Measurements from ENCODE around the gene TRAF6.
A peak's percentile ranks its signal among the peaks of the same experiment; 100 is the strongest.

TRAF6 gene

GRCh38 chr11:36454941-36455631, 55.0 kb downstream of the TRAF6 start:
- H3K4me3 ChIP-seq (ENCODE audit: low read depth, low read length) = 0 out of 2 replicates have a peak overlapping the region, but pooled peaks have one; percentile 2
- TF ChIP-seq CTCF (IDR thresholded peaks at IDR 0.05; ENCODE audit: insufficient read depth, low read length, missing control alignments) = no peak
- POLR2A ChIA-PET = interaction anchor here (1.1 to 2.4 kb wide), 6 partner anchors 15 to 78 kb away, joined by 3 to 22 read pairs (median 8); no protein-coding TSS in a partner anchor
- CTCF ChIA-PET = interaction anchor here (1.0 to 1.9 kb wide), 5 partner anchors 14 to 151 kb away, joined by 3 to 7 read pairs (median 4); no protein-coding TSS in a partner anchor
- no peak for DNase-seq (ENCODE audit: low read depth, low spot score)

GRCh38 chr11:36454551-36454940, 55.5 kb downstream of the TRAF6 start:
- H3K4me3 ChIP-seq (ENCODE audit: low read depth, low read length) = no peak overlapping the region
- ChIA-PET CTCF (interaction anchor here (1.0 to 1.4 kb wide), 5 partner anchors 9 to 150 kb away, joined by 3 to 4 read pairs (median 3); no protein-coding TSS in a partner anchor), POLR2A (interaction anchor here (1.8 to 2.4 kb wide), 2 partner anchors 34 to 42 kb away, joined by 8 to 22 read pairs; no protein-coding TSS in a partner anchor)
- no peak for TF ChIP-seq CTCF (IDR thresholded peaks at IDR 0.05; ENCODE audit: insufficient read depth, low read length, missing control alignments)
- no peak for DNase-seq (ENCODE audit: low read depth, low spot score)

GRCh38 chr11:36453678-36454077, 56.4 kb downstream of the TRAF6 start:
- ChIA-PET CTCF (interaction anchor here (0.9 to 2.0 kb wide), 7 partner anchors 8 to 152 kb away, joined by 3 to 9 read pairs (median 3); no protein-coding TSS in a partner anchor), POLR2A (interaction anchor here (0.6 kb wide), 1 partner anchor 40 kb away, joined by 3 read pairs; no protein-coding TSS in a partner anchor)
- no peak for DNase-seq (ENCODE audit: low read depth, low spot score)
- H3K4me3 ChIP-seq (ENCODE audit: low read depth, low read length) = no peak overlapping the region
- TF ChIP-seq CTCF (IDR thresholded peaks at IDR 0.05; ENCODE audit: insufficient read depth, low read length, missing control alignments) = no peak

- H3K4me3 ChIP-seq (ENCODE audit: low read depth, low read length) = no peak overlapping the region
- ChIA-PET POLR2A (interaction anchor here (0.8 to 1.6 kb wide), 2 partner anchors 22 to 33 kb away, joined by 3 to 9 read pairs; no protein-coding TSS in a partner anchor), CTCF (interaction anchor here (0.9 to 2.0 kb wide), 10 partner anchors 9 to 160 kb away, joined by 3 to 9 read pairs (median 4); no protein-coding TSS in a partner anchor)
- no peak for DNase-seq (ENCODE audit: low read depth, low spot score)
- TF ChIP-seq CTCF (IDR thresholded peaks at IDR 0.05; ENCODE audit: insufficient read depth, low read length, missing control alignments) = no peak
These were observed 57.1 kb downstream of the TRAF6 start for GRCh38 chr11:36452961-36453360.

- CTCF ChIA-PET = interaction anchor here (0.9 to 2.0 kb wide), 10 partner anchors 9 to 160 kb away, joined by 3 to 9 read pairs (median 4); no protein-coding TSS in a partner anchor
- TF ChIP-seq CTCF (IDR thresholded peaks at IDR 0.05; ENCODE audit: insufficient read depth, low read length, missing control alignments) = no peak
- no peak for DNase-seq (ENCODE audit: low read depth, low spot score)
- no peak overlapping the region for H3K4me3 ChIP-seq (ENCODE audit: low read depth, low read length)
- POLR2A ChIA-PET = interaction anchor here (0.8 to 1.6 kb wide), 2 partner anchors 21 to 32 kb away, joined by 3 to 9 read pairs; no protein-coding TSS in a partner anchor
These were observed 57.7 kb downstream of the TRAF6 start for GRCh38 chr11:36452236-36452940.
